Measurements from ENCODE around the gene ACOT13.

Gene ACOT13

DNA sequence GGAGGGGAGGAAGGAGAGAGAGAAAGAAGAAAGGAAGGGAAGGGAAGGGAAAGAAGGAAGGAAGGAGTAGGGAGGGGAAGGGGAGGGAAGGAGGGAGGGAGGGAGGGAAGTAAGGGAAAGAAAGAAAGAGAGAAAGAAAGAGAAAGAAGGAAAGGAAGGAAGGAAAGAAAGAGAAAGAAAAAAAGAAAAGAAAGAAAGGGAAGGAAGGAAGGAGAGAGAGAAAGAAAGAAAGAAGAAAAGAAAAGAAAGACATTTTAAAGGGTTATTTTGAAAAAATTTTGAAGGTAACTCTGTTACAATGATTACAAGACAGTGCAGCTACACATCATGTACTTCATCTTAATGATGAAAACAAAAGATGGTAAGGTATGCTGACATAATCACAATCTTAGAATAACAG, 24.8 kb upstream of the ACOT13 start:
- no peaks in the 10 kb centered on the region for H3K79me2 ChIP-seq (ENCODE audit: insufficient read depth, low read length)
- H3K9ac ChIP-seq (ENCODE audit: low read length), result no peak overlapping the region
- H3K9me3 ChIP-seq (ENCODE audit: low read length), result no peaks in the 10 kb centered on the region
- no peak overlapping the region for H3K4me3 ChIP-seq (ENCODE audit: low read depth, low read length, poor library complexity, severe bottlenecking)
- no peaks in the 10 kb centered on the region for H3K27me3 ChIP-seq (ENCODE audit: insufficient read depth, low read length)
- H2AFZ ChIP-seq (ENCODE audit: low read length), result no peak overlapping the region
- no peak overlapping the region for H3K4me2 ChIP-seq (ENCODE audit: low read length)
- H3K9me2 ChIP-seq (ENCODE audit: low read depth, low read length), result no peaks in the 10 kb centered on the region
- no peaks in the 10 kb centered on the region for H4K20me1 ChIP-seq (ENCODE audit: insufficient read depth, low read length)
- no peaks in the 10 kb centered on the region for H3F3A ChIP-seq (ENCODE audit: insufficient read depth, low read length)
- no peaks in the 10 kb centered on the region; the same call in 1 of the 2 replicates for H3K36me3 ChIP-seq (ENCODE audit: insufficient read depth, low read length)
- H3K27ac ChIP-seq (ENCODE audit: low read depth, low read length, poor library complexity, severe bottlenecking), result no peak overlapping the region
- TF ChIP-seq EZH2 (IDR thresholded peaks at IDR 0.05; ENCODE audit: borderline replicate concordance, low read length) (no peak), CTCF (IDR thresholded peaks at IDR 0.05; ENCODE audit: low read length) (no peak)
- peaks cover 22% of the 10 kb centered on the region for H3K4me1 ChIP-seq (ENCODE audit: insufficient read depth, low read length, severe bottlenecking)

- H3K4me3 ChIP-seq (ENCODE audit: low read depth, low read length, poor library complexity, severe bottlenecking), result no peak overlapping the region
- no peak overlapping the region for H3K9ac ChIP-seq (ENCODE audit: low read length)
- no peaks in the 10 kb centered on the region for H3K9me3 ChIP-seq (ENCODE audit: low read length)
- no peaks in the 10 kb centered on the region for H4K20me1 ChIP-seq (ENCODE audit: insufficient read depth, low read length)
- no peak overlapping the region for H3K27ac ChIP-seq (ENCODE audit: low read depth, low read length, poor library complexity, severe bottlenecking)
- no peak overlapping the region; the same call in 1 of the 2 replicates for H3K4me2 ChIP-seq (ENCODE audit: low read length)
- H3K27me3 ChIP-seq (ENCODE audit: insufficient read depth, low read length), result no peaks in the 10 kb centered on the region
- H3K36me3 ChIP-seq (ENCODE audit: insufficient read depth, low read length), result no peaks in the 10 kb centered on the region
- no peaks in the 10 kb centered on the region for H3F3A ChIP-seq (ENCODE audit: insufficient read depth, low read length)
- TF ChIP-seq CTCF (IDR thresholded peaks at IDR 0.05; ENCODE audit: low read length), result no peak
- TF ChIP-seq EZH2 (IDR thresholded peaks at IDR 0.05; ENCODE audit: borderline replicate concordance, low read length), result no peak
- H3K9me2 ChIP-seq (ENCODE audit: low read depth, low read length), result no peaks in the 10 kb centered on the region
- no peaks in the 10 kb centered on the region for H3K79me2 ChIP-seq (ENCODE audit: insufficient read depth, low read length)
- peaks cover 22% of the 10 kb centered on the region for H3K4me1 ChIP-seq (ENCODE audit: insufficient read depth, low read length, severe bottlenecking)
- no peak overlapping the region for H2AFZ ChIP-seq (ENCODE audit: low read length)
These were observed 23.0 kb upstream of the ACOT13 start for GRCh38 chr6:24643920-24644319.

DNA sequence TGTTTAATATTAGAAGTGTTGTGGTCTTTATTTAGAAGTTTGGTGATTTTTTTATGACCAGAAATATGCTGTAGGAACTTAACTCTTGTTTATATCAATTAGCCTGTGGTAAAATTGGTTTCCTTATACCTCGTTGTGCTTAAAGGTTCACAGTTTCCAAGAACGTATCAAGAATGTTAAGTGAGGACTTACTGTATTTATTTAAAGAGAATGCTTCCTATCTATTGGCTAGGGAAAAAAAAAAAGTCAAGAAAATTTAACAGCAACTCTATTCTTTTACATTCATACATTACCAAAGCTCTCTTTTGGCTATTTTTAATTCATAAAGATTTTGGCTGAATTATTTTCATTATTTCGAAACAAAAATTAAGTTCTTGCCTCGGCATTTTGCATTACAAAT, 22.5 kb upstream of the ACOT13 start:
- no peak overlapping the region for H3K4me2 ChIP-seq (ENCODE audit: low read length)
- H3K9me3 ChIP-seq (ENCODE audit: low read length), result no peaks in the 10 kb centered on the region
- H3F3A ChIP-seq (ENCODE audit: insufficient read depth, low read length), result no peaks in the 10 kb centered on the region
- H3K27me3 ChIP-seq (ENCODE audit: insufficient read depth, low read length), result no peaks in the 10 kb centered on the region
- H4K20me1 ChIP-seq (ENCODE audit: insufficient read depth, low read length), result no peaks in the 10 kb centered on the region
- TF ChIP-seq EZH2 (IDR thresholded peaks at IDR 0.05; ENCODE audit: borderline replicate concordance, low read length) (no peak), CTCF (IDR thresholded peaks at IDR 0.05; ENCODE audit: low read length) (no peak)
- no peak overlapping the region for H3K27ac ChIP-seq (ENCODE audit: low read depth, low read length, poor library complexity, severe bottlenecking)
- no peak overlapping the region for H3K4me3 ChIP-seq (ENCODE audit: low read depth, low read length, poor library complexity, severe bottlenecking)
- no peaks in the 10 kb centered on the region for H3K9me2 ChIP-seq (ENCODE audit: low read depth, low read length)
- peaks cover 22% of the 10 kb centered on the region for H3K4me1 ChIP-seq (ENCODE audit: insufficient read depth, low read length, severe bottlenecking)
- no peak overlapping the region for H3K9ac ChIP-seq (ENCODE audit: low read length)
- no peak overlapping the region for H2AFZ ChIP-seq (ENCODE audit: low read length)
- no peaks in the 10 kb centered on the region for H3K79me2 ChIP-seq (ENCODE audit: insufficient read depth, low read length)
- H3K36me3 ChIP-seq (ENCODE audit: insufficient read depth, low read length), result no peaks in the 10 kb centered on the region
